Stimulated activated CD4-positive, alpha-beta T cell treated with anti-CD3 and anti-CD28 coated beads, Interleukin-15, amount 100 ng/mL, for 1 hour (primary cell): ENCODE data around the gene LRBA.
"Not testable (repeated sequence)": the region's sequence is repeated elsewhere in the genome, so short reads cannot be mapped to it uniquely, and the experiment has no call there.

ENCODE experiments used
- DNase-seq, 2 donors: peaks; one replicate each; pipeline ENCODE4 v3.0.0-alpha.2; 2020; ENCODE audit warnings: low read depth in 1 of 2, low spot score in 1 of 2

LRBA gene

GRCh38 chr4:150943126-150943525 lies 72.0 kb downstream of the LRBA start:
- no peak for DNase-seq

- DNase-seq, result no peak
These were observed 72.5 kb downstream of the LRBA start for GRCh38 chr4:150942539-150942938.

GRCh38 chr4:150940123-150940522 lies 75.0 kb downstream of the LRBA start:
- no peak for DNase-seq

- DNase-seq, result no peak
These were observed 75.6 kb downstream of the LRBA start for GRCh38 chr4:150939530-150939929.

- no peak for DNase-seq
These were observed 76.1 kb downstream of the LRBA start for GRCh38 chr4:150938873-150939499.

- no peak for DNase-seq
These were observed 76.7 kb downstream of the LRBA start for GRCh38 chr4:150938417-150938816.

GRCh38 chr4:150934022-150934421 lies 81.1 kb downstream of the LRBA start:
- no peak for DNase-seq

GRCh38 chr4:150931796-150932195 lies 83.3 kb downstream of the LRBA start:
- no peak for DNase-seq

- DNase-seq, result no peak
These were observed 84.1 kb downstream of the LRBA start for GRCh38 chr4:150931005-150931404.

- DNase-seq, result no peak
These were observed 91.1 kb downstream of the LRBA start for GRCh38 chr4:150923945-150924344.

GRCh38 chr4:150921486-150921885 lies 93.6 kb downstream of the LRBA start:
- DNase-seq, result not testable (repeated sequence)

GRCh38 chr4:150918562-150918961 lies 96.5 kb downstream of the LRBA start:
- DNase-seq, result not testable (repeated sequence)

- DNase-seq, result no peak
These were observed 103.8 kb downstream of the LRBA start for GRCh38 chr4:150911326-150911725.

- no peak for DNase-seq
These were observed 106.0 kb downstream of the LRBA start for GRCh38 chr4:150909116-150909515.

GRCh38 chr4:150906987-150907633 lies 108.0 kb downstream of the LRBA start:
- DNase-seq, result no peak

- no peak for DNase-seq
These were observed 110.4 kb downstream of the LRBA start for GRCh38 chr4:150904671-150905070.

- no peak for DNase-seq
These were observed 111.5 kb downstream of the LRBA start for GRCh38 chr4:150903603-150904002.

- DNase-seq, result no peak
These were observed 118.6 kb downstream of the LRBA start for GRCh38 chr4:150896497-150896896.

- DNase-seq, result no peak
These were observed 124.8 kb downstream of the LRBA start for GRCh38 chr4:150890246-150890645.

- DNase-seq, result no peak
These were observed 125.8 kb downstream of the LRBA start for GRCh38 chr4:150889306-150889705.

- DNase-seq, result no peak
These were observed 126.5 kb downstream of the LRBA start for GRCh38 chr4:150888625-150889024.

GRCh38 chr4:150888217-150888616 lies 126.9 kb downstream of the LRBA start:
- no peak for DNase-seq

- DNase-seq, result no peak
These were observed 128.5 kb downstream of the LRBA start for GRCh38 chr4:150886597-150886996.
